A673 (cell line): ENCODE results near the gene PDIA4. TPM values are rescaled to one million over a fixed set of nuclear protein-coding genes. Genes with fewer than 3 reads are reported as not detected.

Experiments
- BruUV-seq: library from RNA; stranded (reverse); fragments of 400-500 nt; replicated peaks from 2 replicates; lab custom pipeline; 2021; lab: Mats Ljungman, UMichigan
- CTCF ChIA-PET: fragments of 300-600 bp; sonication (Branson Sonifier 250); formaldehyde crosslinking; loops from one replicate; lab custom pipeline; 2022; ENCODE audit warnings: antibody characterized with exemption; lab: Charles Lee
- POLR2A ChIA-PET: fragments of 300-600 bp; sonication (Branson Sonifier 250); formaldehyde crosslinking; loops from one replicate; lab custom pipeline; 2022; ENCODE audit warnings: antibody characterized with exemption; ENCODE audit not compliant: low non-redundant PET; lab: Charles Lee
- DNase-seq: peaks from one replicate; pipeline ENCODE4 v3.0.0-alpha.2; 2015; ENCODE audit warnings: low spot score
- H3K27ac ChIP-seq: fragments of 200-600 bp; sonication (generic); 2 replicates; pipeline ENCODE4 v1.5.1; 2016; ENCODE audit warnings: mixed run types, low read depth, mild to moderate bottlenecking, mixed read lengths, antibody characterized with exemption, low read length; ENCODE audit not compliant: poor library complexity, severe bottlenecking
- H3K27me3 ChIP-seq: fragments of 200-600 bp; sonication (generic); replicated peaks from 2 replicates; pipeline ENCODE4 v1.6.1; 2017; ENCODE audit warnings: mixed run types, low read depth, mild to moderate bottlenecking, mixed read lengths, antibody characterized with exemption, low read length; ENCODE audit not compliant: insufficient read depth, poor library complexity
- H3K36me3 ChIP-seq: fragments of 200-600 bp; sonication (generic); 2 replicates; pipeline ENCODE4 v1.6.1; 2016; ENCODE audit warnings: mixed run types, mild to moderate bottlenecking, mixed read lengths, antibody characterized with exemption, low read length; ENCODE audit not compliant: insufficient read depth, poor library complexity, severe bottlenecking
- H3K4me1 ChIP-seq: fragments of 200-600 bp; sonication (generic); 2 replicates; pipeline ENCODE4 v1.6.1; 2017; ENCODE audit warnings: mixed run types, mild to moderate bottlenecking, mixed read lengths, antibody characterized with exemption, low read length; ENCODE audit not compliant: insufficient read depth, poor library complexity, severe bottlenecking
- H3K4me3 ChIP-seq: fragments of 200-600 bp; sonication (generic); 2 replicates; pipeline ENCODE4 v1.5.1; 2016; ENCODE audit warnings: low read depth, mixed run types, mild to moderate bottlenecking, mixed read lengths, low read length; ENCODE audit not compliant: poor library complexity, severe bottlenecking
- H3K9me3 ChIP-seq: fragments of 200-600 bp; sonication (generic); 2 replicates; pipeline ENCODE4 v1.6.1; 2016; ENCODE audit warnings: mixed run types, low read depth, mild to moderate bottlenecking, mixed read lengths, antibody characterized with exemption, low read length; ENCODE audit not compliant: poor library complexity, severe bottlenecking
- EZH2 ChIP-seq: fragments of 200-600 bp; sonication (generic); IDR thresholded peaks from 2 replicates; pipeline ENCODE4 v1.6.1; 2017; ENCODE audit warnings: borderline replicate concordance, low read depth, mild to moderate bottlenecking, mixed read lengths, antibody characterized with exemption, low read length; ENCODE audit not compliant: poor library complexity, severe bottlenecking
- intact Hi-C: fragments of 100-400 bp; cut with micrococcal nuclease; formaldehyde crosslinking; loops from one replicate; pipeline ENCODE4 v1.10.0; 2022; ENCODE audit not compliant: unreplicated experiment
- total RNA-seq: library from RNA; stranded (reverse); gene quantifications from 2 replicates; pipeline ENCODE4 v1.2.3, GENCODE V29; 2021
- TF ChIP-seq, protein P1 (sequence below): fragments of 300-800, 200-600 bp; sonication (generic); conservative IDR thresholded peaks from 2 replicates; pipeline ENCODE4 v1.5.1; 2017; ENCODE audit warnings: low read depth, mild to moderate bottlenecking, antibody characterized with exemption, low read length, moderate library complexity, mixed read lengths

PDIA4 gene
- total RNA-seq, 1 experiment from 2014 or later: 235 TPM

DNA sequence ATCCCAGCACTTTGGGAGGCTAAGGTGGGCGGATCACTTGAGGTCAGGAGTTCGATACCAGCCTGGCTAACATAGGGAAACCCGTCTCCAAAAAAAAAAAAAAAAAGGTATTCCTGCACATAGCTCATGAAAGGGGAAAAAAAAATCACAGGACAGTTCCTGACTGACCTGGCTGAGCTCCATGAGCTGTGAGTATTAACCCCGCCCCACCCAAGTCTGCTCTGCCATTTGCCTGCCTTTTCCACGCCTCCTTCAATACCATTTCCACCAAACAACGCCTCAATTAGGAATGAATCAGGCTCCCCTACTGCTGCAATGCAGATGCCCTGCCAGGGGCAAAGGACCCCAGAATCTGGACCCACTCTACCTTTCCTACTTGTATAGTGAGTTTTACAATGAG, 55.0 kb downstream of the PDIA4 start:
- Histone ChIP-seq H3K27ac (no peak overlapping the region), H3K36me3 (no peaks in the 10 kb centered on the region), H3K9me3 (no peaks in the 10 kb centered on the region), H3K4me1 (no peaks in the 10 kb centered on the region), H3K27me3 (no peaks in the 10 kb centered on the region), H3K4me3 (no peak overlapping the region)
- TF ChIP-seq, protein P1, sequence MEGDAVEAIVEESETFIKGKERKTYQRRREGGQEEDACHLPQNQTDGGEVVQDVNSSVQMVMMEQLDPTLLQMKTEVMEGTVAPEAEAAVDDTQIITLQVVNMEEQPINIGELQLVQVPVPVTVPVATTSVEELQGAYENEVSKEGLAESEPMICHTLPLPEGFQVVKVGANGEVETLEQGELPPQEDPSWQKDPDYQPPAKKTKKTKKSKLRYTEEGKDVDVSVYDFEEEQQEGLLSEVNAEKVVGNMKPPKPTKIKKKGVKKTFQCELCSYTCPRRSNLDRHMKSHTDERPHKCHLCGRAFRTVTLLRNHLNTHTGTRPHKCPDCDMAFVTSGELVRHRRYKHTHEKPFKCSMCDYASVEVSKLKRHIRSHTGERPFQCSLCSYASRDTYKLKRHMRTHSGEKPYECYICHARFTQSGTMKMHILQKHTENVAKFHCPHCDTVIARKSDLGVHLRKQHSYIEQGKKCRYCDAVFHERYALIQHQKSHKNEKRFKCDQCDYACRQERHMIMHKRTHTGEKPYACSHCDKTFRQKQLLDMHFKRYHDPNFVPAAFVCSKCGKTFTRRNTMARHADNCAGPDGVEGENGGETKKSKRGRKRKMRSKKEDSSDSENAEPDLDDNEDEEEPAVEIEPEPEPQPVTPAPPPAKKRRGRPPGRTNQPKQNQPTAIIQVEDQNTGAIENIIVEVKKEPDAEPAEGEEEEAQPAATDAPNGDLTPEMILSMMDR: no peak
- TF ChIP-seq EZH2: no peak
- CTCF ChIA-PET: no interaction called here
- POLR2A ChIA-PET: no interaction called here
- intact Hi-C loops: no loop called here
- no peak for DNase-seq
- BruUV-seq: no TSS peak

DNA sequence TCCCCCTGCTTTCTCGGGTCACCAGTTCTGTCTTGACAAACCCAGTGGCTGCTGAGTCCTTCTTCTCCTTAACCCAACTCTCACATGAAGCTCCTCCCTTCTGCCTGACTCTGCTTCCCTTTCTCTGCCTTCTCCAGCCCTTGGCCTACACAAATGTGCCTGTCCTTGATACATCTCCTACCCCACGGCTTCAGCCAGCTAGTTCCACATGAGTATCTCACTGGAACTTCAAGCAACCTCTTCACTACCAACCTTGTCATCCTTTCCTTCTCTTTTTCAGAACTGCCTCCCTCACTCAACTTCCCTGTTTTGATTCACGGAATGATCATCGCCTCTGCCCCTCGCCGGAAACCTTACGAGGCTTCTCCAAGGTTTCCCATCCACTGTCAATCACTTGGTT, 55.9 kb downstream of the PDIA4 start:
- TF ChIP-seq, protein P1: no peak
- TF ChIP-seq EZH2: no peak
- Histone ChIP-seq H3K36me3 (no peaks in the 10 kb centered on the region), H3K4me3 (no peak overlapping the region), H3K9me3 (no peaks in the 10 kb centered on the region), H3K27me3 (no peaks in the 10 kb centered on the region), H3K27ac (no peak overlapping the region), H3K4me1 (no peaks in the 10 kb centered on the region)
- ChIA-PET CTCF (no interaction called here), POLR2A (no interaction called here)
- intact Hi-C loops: no loop called here
- no peak for DNase-seq
- no TSS peak for BruUV-seq

DNA sequence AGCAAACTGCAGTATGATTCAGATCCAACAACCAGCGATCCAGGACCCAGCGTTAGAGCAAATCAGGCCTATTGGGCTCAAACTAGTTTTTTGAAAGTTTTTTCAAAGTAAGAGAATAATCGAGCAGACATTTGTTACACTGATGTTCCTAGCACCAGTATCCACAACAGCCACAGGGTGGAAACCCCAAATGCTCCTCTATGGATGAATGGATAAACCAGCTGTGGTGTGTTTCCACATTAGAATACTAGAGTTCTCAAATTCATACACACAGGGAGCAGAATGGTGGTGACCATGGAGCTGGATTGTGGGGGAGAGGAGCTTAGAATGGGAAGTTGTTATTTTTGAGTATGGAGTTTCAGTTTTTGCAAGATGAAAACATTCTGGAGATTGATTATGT, 60.7 kb downstream of the PDIA4 start:
- CTCF ChIA-PET: no interaction called here
- no TSS peak for BruUV-seq
- TF ChIP-seq, protein P1: no peak
- TF ChIP-seq EZH2: no peak

More for the DNA sequence above, 60.7 kb downstream of the PDIA4 start:
- Histone ChIP-seq H3K4me3 (no peak overlapping the region), H3K27me3 (no peaks in the 10 kb centered on the region), H3K36me3 (no peaks in the 10 kb centered on the region), H3K9me3 (no peaks in the 10 kb centered on the region), H3K27ac (no peak overlapping the region), H3K4me1 (no peaks in the 10 kb centered on the region)
- POLR2A ChIA-PET: no interaction called here
- no peak for DNase-seq
- intact Hi-C loops: loop anchor here (10.0 kb wide), 2 partner anchors 163 to 273 kb away; partner anchors contain the start of gene CUL1
